NCI-H1930 (cell line): ENCODE results near the gene CSF2.

Source experiments
- DNase-seq, 2 experiments: peaks; one replicate each; lab custom pipeline; 2025; lab: John Stamatoyannopoulos, UW

The CSF2 gene

DNA sequence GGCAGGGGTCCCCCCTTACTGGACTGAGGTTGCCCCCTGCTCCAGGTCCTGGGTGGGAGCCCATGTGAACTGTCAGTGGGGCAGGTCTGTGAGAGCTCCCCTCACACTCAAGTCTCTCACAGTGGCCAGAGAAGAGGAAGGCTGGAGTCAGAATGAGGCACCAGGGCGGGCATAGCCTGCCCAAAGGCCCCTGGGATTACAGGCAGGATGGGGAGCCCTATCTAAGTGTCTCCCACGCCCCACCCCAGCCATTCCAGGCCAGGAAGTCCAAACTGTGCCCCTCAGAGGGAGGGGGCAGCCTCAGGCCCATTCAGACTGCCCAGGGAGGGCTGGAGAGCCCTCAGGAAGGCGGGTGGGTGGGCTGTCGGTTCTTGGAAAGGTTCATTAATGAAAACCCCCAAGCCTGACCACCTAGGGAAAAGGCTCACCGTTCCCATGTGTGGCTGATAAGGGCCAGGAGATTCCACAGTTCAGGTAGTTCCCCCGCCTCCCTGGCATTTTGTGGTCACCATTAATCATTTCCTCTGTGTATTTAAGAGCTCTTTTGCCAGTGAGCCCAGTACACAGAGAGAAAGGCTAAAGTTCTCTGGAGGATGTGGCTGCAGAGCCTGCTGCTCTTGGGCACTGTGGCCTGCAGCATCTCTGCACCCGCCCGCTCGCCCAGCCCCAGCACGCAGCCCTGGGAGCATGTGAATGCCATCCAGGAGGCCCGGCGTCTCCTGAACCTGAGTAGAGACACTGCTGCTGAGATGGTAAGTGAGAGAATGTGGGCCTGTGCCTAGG, at the start of gene CSF2:
CSF2 (plus strand) TSS at position 559 of the 783 bp plus-strand sequence; CDS start at position 594, 35 bp downstream.
- no peak for DNase-seq

DNA sequence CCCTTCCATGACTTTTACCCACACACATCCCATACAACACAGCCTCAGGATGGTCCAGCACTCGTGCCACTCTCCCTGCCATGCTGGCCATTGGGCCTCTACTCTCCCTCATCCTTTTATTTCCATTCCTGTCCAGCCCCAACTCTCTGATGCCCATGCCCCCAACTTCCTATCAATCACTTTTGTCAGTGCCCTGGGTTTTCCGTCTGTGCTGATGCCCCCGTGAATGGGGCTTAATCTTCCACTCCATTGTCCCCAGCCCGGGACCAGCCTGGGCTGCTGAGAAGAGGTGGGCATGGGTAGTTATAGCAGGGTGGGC, 49.5 kb upstream of the CSF2 start:
- no peak for DNase-seq

DNA sequence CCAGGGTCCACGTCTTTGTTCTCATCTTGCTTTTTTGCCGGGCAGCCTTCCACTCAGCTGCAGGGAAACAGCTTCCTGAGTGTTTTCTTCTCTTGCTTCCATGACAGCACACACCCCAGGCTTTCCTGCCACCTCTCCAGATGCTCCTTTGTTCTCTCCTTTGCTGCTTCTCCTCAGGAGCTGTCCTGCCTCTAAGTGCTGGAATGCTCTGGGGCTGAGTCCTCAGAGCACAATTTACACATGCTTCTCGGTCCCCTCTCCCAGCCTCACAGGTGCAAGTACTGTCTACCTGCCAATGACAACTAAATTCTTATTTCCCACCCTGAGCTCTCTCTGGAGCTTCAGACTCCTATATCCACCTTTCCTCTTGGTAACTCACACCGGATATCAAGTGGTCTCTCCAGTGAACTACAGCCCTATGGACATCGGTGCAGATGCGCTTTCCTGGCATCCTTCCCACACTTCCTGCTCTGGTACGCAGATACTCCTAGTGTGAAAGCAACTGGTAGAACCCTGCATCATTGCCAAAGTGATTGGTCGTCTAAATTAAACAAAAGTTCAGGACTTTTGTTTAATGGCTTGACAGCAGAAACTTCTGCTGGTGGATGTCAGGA, 48.7 kb upstream of the CSF2 start:
- DNase-seq, result no peak

- no peak for DNase-seq
Measured at GRCh38 chr5:132025403-132025971, 48.1 kb upstream of the CSF2 start.

DNA sequence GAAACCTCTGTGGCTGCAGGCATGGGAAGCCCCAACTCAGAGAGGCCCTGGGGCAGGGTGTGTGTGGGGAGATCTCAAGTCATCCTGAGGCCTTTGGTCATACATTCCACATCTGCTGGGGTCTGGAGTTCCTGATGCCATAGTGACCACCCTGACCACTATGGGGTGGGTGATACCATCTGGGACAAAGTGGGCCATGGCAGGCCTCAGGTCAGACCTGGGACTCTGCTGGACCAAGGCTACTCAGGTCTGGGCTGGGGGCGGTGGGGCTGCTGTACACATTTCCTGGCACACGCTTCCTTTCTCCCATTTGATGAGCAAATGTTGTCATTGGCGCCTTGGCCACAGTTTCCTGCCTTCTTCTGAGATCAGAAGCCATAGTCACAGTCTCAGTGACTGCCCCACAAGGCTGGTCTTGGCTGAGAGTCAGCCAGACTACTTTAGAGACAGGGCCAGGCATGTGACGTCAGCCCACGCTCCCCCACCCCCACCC, 47.0 kb upstream of the CSF2 start:
- no peak for DNase-seq

DNA sequence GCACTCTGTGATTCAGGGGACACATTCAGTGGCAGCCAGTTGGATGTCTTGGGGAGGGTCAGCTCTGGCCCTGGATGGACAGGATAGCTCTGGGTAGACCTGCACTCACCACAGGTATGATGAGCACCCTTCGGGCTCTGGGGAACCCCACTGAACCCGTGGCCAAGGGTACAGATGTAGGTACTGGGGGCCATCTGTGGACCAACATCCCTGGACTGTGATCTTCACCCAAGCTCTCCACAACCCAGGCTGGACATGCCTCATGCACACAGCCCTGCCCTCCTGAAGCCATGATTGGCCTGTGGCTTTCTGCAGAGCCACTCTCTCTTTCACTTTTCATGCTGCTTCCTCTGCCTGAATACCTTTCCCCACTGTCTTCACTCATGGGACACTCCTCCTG, 46.6 kb upstream of the CSF2 start:
- no peak for DNase-seq

GRCh38 chr5:132029609-132030330, 43.8 kb upstream of the CSF2 start:
- no peak for DNase-seq

GRCh38 chr5:132030610-132031009, 43.0 kb upstream of the CSF2 start:
- DNase-seq, result no peak

DNA sequence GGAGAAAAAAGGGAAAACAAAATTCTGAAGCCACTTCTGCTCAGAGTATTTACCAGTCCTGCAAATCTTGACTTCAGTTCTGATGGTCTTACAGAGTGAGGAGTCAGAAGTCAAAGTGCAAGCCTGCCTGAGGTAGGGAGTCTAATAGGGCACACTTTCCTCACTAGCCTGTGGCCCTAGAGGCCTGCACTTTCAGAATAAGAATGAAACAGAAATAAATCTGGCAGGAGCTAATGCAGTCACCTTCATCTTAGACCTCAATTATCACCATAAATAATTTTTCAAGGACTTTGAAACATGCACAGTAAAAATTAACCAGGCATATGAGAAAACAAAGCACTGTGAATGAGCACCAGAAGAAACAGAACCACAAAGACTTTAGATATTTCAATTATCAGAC, 41.4 kb upstream of the CSF2 start:
- DNase-seq, result no peak

- no peak for DNase-seq
Measured at GRCh38 chr5:132033122-132033521, 40.5 kb upstream of the CSF2 start.

GRCh38 chr5:132037353-132037752, 36.2 kb upstream of the CSF2 start:
- DNase-seq, result no peak

DNA sequence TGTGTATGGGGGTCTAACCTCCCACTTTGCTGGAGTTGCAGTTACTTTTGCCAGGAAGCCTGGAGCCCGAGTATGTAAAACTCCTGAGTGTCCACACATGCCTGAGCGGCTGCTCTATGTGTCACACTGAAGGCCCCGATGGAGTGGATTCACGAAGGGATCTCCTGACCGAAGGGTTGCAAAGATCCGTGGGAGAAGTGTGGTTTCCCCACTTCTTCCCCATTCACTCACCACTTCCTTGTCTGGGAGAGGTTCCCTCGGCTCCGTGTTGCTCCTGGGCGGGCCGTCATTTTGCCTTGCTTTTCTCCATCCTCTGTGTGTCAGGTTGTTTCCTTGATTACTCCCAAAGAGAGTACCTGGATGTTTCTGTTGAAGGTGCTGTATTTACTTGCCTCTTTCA, 29.4 kb upstream of the CSF2 start:
- DNase-seq, result no peak

DNA sequence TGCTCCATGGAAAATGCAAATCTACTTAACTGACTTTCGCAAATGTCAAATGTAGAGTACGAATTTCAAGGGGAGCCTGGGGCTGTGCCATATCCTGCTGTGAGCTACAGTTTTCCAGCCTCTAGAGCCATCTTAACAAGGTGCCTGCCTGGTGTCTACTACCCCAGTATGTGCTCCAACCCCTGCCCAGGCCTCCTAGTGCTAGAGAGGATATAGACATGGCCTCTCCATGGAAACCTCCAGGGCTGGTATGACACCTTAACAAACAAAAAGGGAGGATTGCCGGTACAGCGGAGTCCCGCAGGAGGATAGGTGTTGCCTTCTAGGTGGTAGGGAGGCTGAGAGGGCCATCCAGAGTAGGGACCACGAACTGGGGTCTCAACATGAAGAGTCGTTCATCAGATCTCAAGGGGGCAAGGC, 26.7 kb upstream of the CSF2 start:
- no peak for DNase-seq

GRCh38 chr5:132049093-132049492, 24.5 kb upstream of the CSF2 start:
- no peak for DNase-seq

DNA sequence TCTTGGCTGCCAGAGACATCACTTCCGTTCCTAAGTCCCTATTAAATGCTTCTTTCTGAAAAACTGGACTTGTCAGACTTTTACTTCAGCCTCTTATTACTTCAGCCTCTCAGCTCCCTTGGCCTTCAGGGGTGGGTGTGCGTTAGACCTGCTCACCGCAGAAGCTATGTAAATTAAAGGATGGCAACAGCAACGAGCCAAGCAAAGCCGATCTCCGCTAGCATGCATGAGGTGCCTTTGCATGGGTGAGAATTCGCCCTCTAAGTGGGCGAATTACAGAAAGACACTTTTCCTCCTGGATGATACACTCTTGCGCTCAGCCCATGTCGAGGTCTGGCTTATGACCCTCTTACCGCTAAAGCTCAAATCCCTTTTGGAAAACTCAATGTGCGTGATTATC, 24.0 kb upstream of the CSF2 start:
- no peak for DNase-seq

GRCh38 chr5:132050136-132050535, 23.5 kb upstream of the CSF2 start:
- no peak for DNase-seq

GRCh38 chr5:132050661-132051552, 22.7 kb upstream of the CSF2 start:
- DNase-seq, result no peak

DNA sequence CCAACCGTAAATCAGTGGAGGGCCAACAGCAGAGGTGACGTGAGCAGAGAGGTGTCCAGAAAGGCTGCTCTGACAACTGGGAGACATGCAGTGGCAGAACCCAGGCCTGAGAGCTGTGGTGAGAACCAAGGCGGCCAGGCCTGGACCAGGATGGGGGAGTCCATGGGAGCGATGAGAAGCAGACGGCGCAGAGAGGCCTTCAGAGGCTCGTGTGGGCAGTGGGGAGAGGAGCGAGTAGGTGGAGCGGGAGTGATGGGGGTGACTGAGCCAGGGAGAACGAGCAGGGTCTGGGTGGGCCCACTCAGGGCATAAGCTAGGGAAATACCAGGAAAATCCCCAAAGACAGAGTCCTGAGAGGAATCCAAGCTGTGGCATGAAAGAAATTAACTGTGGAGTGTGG, 21.1 kb upstream of the CSF2 start:
- DNase-seq, result no peak

GRCh38 chr5:132053483-132053882, 20.1 kb upstream of the CSF2 start:
- no peak for DNase-seq

DNA sequence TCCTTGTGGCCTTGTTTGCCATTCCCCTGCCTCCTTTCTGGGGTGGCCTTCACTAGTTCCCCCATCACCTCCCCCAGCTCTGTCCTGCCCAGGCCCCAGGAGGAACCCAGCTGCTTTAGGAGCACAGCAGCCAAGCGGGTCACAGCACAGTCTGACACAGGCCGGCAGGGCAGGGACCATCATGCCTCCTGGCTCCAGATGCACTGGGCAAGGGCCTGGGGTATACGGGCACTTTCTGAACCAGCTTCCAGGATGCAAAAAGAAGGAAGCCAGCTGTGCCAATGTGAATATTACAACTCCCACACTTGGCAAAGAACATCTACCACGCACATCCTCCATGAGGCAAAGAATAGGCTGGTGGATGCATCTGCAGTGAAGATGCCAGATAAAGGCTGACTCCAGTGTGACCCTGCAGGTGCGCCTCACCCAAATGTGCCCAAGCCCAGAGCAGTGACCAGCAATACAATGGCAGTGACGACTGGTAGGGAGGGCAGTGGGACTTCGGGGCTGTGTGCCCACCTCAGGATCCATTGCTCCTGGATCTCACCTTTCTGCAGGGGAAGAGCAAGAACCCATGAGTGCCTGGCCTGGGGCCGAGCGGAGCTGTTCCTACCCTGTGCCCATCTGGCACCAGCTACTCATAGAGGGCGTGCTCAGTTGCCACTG, 19.4 kb upstream of the CSF2 start:
- no peak for DNase-seq
